H1 (cell line): ENCODE measurements around the gene ZNF687. TPM values are rescaled to one million over a fixed set of nuclear protein-coding genes. Genes with fewer than 3 reads are reported as not detected.

Experiments used
- CTCF ChIA-PET: fragments of 300-600 bp; sonication (Branson Sonifier 250); formaldehyde crosslinking; loops from one replicate; lab custom pipeline; 2021; ENCODE audit not compliant: partially characterized antibody; lab: Charles Lee
- POLR2A ChIA-PET: fragments of 300-600 bp; sonication (Branson Sonifier 250); formaldehyde crosslinking; loops from one replicate; lab custom pipeline; 2021; ENCODE audit warnings: inconsistent platforms; ENCODE audit not compliant: partially characterized antibody; lab: Charles Lee
- DNase-seq, 2 experiments: peaks; one replicate each; pipeline versions ENCODE4 v3.0.0 to v3.0.0-alpha.2; 2010 to 2022; ENCODE audit warnings: low spot score in 2 of 2, low read depth in 1 of 2, mixed read lengths in 1 of 2
- FAIRE-seq: peaks from 2 replicates; lab custom pipeline; 2011; peaks lifted over from hg19 to GRCh38; lab: Jason Lieb, UNC
- H2AFZ ChIP-seq: 2 replicates; pipeline ENCODE4 v1.8.1; 2012; ENCODE audit warnings: low read length, inconsistent platforms
- H2AK5ac ChIP-seq: 2 replicates; pipeline ENCODE4 v1.6.1; 2013; ENCODE audit warnings: low read depth, low read length
- H2BK120ac ChIP-seq: replicated peaks from 2 replicates; pipeline ENCODE3; 2013; ENCODE audit warnings: low read depth, low read length, inconsistent platforms
- H2BK12ac ChIP-seq: 2 replicates; pipeline ENCODE4 v1.6.1; 2013; ENCODE audit warnings: low read depth, low read length
- H2BK15ac ChIP-seq: 2 replicates; pipeline ENCODE4 v1.6.1; 2013; ENCODE audit warnings: low read length
- H2BK20ac ChIP-seq: 2 replicates; pipeline ENCODE4 v1.6.1; 2013; ENCODE audit warnings: low read length
- H2BK5ac ChIP-seq: 2 replicates; pipeline ENCODE4 v1.6.1; 2013; ENCODE audit warnings: low read depth, low read length
- H3K14ac ChIP-seq: 2 replicates; pipeline ENCODE4 v1.6.1; 2013; ENCODE audit warnings: inconsistent platforms; ENCODE audit not compliant: insufficient read length
- H3K18ac ChIP-seq: 2 replicates; pipeline ENCODE4 v1.6.1; 2013; ENCODE audit warnings: low read length; ENCODE audit errors: extremely low read depth
- H3K23ac ChIP-seq: 2 replicates; pipeline ENCODE4 v1.6.1; 2013; ENCODE audit warnings: inconsistent platforms; ENCODE audit not compliant: insufficient read length
- H3K23me2 ChIP-seq: 2 replicates; pipeline ENCODE4 v1.6.1; 2013; ENCODE audit warnings: low read depth, low read length
- H3K27ac ChIP-seq: 2 replicates; pipeline ENCODE4 v1.6.1; 2011; ENCODE audit warnings: low read depth, low read length, inconsistent platforms
- H3K27me3 ChIP-seq, 4 experiments: replicated peaks in 1 of 4; 1 replicate in 1 of 4; 2 replicates in 3 of 4; pipeline versions ENCODE4 v1.6.1 to v1.8.1; 2011 to 2013; ENCODE audit warnings: low read length in 3 of 4, mild to moderate bottlenecking in 3 of 4, inconsistent platforms in 2 of 4, mixed read lengths in 2 of 4, moderate library complexity in 1 of 4; ENCODE audit not compliant: control insufficient read depth in 3 of 4, insufficient read depth in 3 of 4; ENCODE audit errors: extremely low read depth in 1 of 4
- H3K36me3 ChIP-seq, 4 experiments: 2 replicates each; pipeline versions ENCODE4 v1.6.1 to v1.8.1; 2011 to 2013; ENCODE audit warnings: mild to moderate bottlenecking in 4 of 4, low read length in 3 of 4, moderate library complexity in 2 of 4, control low read depth in 1 of 4, inconsistent platforms in 1 of 4; ENCODE audit not compliant: insufficient read depth in 4 of 4, control insufficient read depth in 2 of 4
- H3K4ac ChIP-seq: replicated peaks from 2 replicates; pipeline ENCODE3; 2013; ENCODE audit warnings: low read length, low read depth, mixed read lengths, inconsistent platforms; ENCODE audit not compliant: insufficient read length
- H3K4me1 ChIP-seq, 4 experiments: replicated peaks in 1 of 4; 1 replicate in 1 of 4; 2 replicates in 3 of 4; pipeline versions ENCODE4 v1.6.1 to v1.8.1; 2011 to 2013; ENCODE audit warnings: low read length in 3 of 4, inconsistent platforms in 2 of 4, mixed read lengths in 1 of 4; ENCODE audit not compliant: insufficient read depth in 4 of 4, control insufficient read depth in 3 of 4
- H3K4me2 ChIP-seq, 2 experiments: 2 replicates each; pipeline versions ENCODE4 v1.6.1 to v1.8.1; 2011 to 2013; ENCODE audit warnings: low read depth in 2 of 2, low read length in 2 of 2, control low read depth in 1 of 2, inconsistent platforms in 1 of 2, mild to moderate bottlenecking in 1 of 2; ENCODE audit not compliant: insufficient read depth in 1 of 2
- H3K4me3 ChIP-seq, 4 experiments: fragments of 200-600, 300-600 bp in 1 of 4; sonication (generic), shearing (Covaris generic), sonication (Bioruptor Twin) in 1 of 4; 2 replicates each; pipeline versions ENCODE4 v1.5.1 to v1.8.1; 2011 to 2016; ENCODE audit warnings: low read length in 4 of 4, low read depth in 3 of 4, control low read depth in 2 of 4, inconsistent platforms in 2 of 4, mild to moderate bottlenecking in 2 of 4, mixed read lengths in 1 of 4, moderate library complexity in 1 of 4; ENCODE audit not compliant: insufficient read depth in 2 of 4; ENCODE audit errors: extremely low read depth in 1 of 4
- H3K56ac ChIP-seq: replicated peaks from 2 replicates; pipeline ENCODE3; 2013; ENCODE audit warnings: low read depth, mild to moderate bottlenecking, mixed read lengths, low read length, inconsistent platforms; ENCODE audit not compliant: insufficient read length
- H3K79me1 ChIP-seq: 2 replicates; pipeline ENCODE4 v1.6.1; 2013; ENCODE audit warnings: low read depth, low read length, control low read depth
- H3K79me2 ChIP-seq, 2 experiments: 2 replicates each; pipeline versions ENCODE4 v1.6.1 to v1.8.1; 2012 to 2013; ENCODE audit warnings: low read length in 2 of 2, mild to moderate bottlenecking in 2 of 2, inconsistent platforms in 1 of 2; ENCODE audit not compliant: insufficient read depth in 2 of 2, control insufficient read depth in 1 of 2
- H3K9ac ChIP-seq, 4 experiments: replicated peaks in 1 of 4; 1 replicate in 1 of 4; 2 replicates in 3 of 4; pipeline versions ENCODE4 v1.6.1 to v1.8.1; 2011 to 2013; ENCODE audit warnings: low read depth in 3 of 4, low read length in 3 of 4, control low read depth in 2 of 4, mild to moderate bottlenecking in 2 of 4, moderate library complexity in 2 of 4, inconsistent platforms in 1 of 4; ENCODE audit errors: extremely low read depth in 1 of 4
- H3K9me3 ChIP-seq, 2 experiments: 2 replicates each; pipeline versions ENCODE4 v1.6.1 to v1.8.1; 2012 to 2013; ENCODE audit warnings: mild to moderate bottlenecking in 2 of 2, moderate library complexity in 2 of 2, control low read depth in 1 of 2, inconsistent platforms in 1 of 2, low read depth in 1 of 2, low read length in 1 of 2, mixed read lengths in 1 of 2; ENCODE audit not compliant: insufficient read depth in 2 of 2
- H4K20me1 ChIP-seq, 2 experiments: replicated peaks in 1 of 2; 2 replicates each; pipeline versions ENCODE3 to v1.8.1; 2011 to 2013; ENCODE audit warnings: inconsistent platforms in 2 of 2, low read length in 2 of 2, mild to moderate bottlenecking in 1 of 2; ENCODE audit not compliant: insufficient read depth in 2 of 2, control insufficient read depth in 1 of 2
- H4K5ac ChIP-seq: 2 replicates; pipeline ENCODE4 v1.6.1; 2013; ENCODE audit warnings: low read length, low read depth, mixed read lengths, inconsistent platforms; ENCODE audit not compliant: insufficient read length
- H4K8ac ChIP-seq: 2 replicates; pipeline ENCODE4 v1.8.0; 2013; ENCODE audit warnings: mild to moderate bottlenecking, moderate library complexity, low read length, inconsistent platforms; ENCODE audit not compliant: insufficient read depth; ENCODE audit errors: extremely low read depth
- H4K91ac ChIP-seq: replicated peaks from 2 replicates; pipeline ENCODE3; 2013; ENCODE audit warnings: low read length, mixed read lengths, inconsistent platforms; ENCODE audit not compliant: insufficient read length
- BRCA1 ChIP-seq: IDR thresholded peaks from 2 replicates; pipeline ENCODE4 v1.6.1; 2012; ENCODE audit warnings: low read depth, low read length, improper control_type of control experiment
- CBX5 ChIP-seq: fragments of 300-800, 300-1000 bp; sonication (generic); IDR thresholded peaks from 2 replicates; pipeline ENCODE4 v1.7.1; 2016; ENCODE audit warnings: antibody characterized with exemption, low read length, low read depth
- NANOG ChIP-seq: IDR thresholded peaks from 2 replicates; pipeline ENCODE4 v1.6.1; 2011; ENCODE audit warnings: low read length, low read depth, mild to moderate bottlenecking, inconsistent platforms; ENCODE audit not compliant: insufficient read depth, poor library complexity, severe bottlenecking
- SIN3A ChIP-seq, 2 experiments: IDR thresholded peaks in 1 of 2; conservative IDR thresholded peaks in 1 of 2; 2 replicates each; pipeline ENCODE4 v1.6.1; 2011 to 2012; ENCODE audit warnings: low read length in 2 of 2, improper control_type of control experiment in 1 of 2, low read depth in 1 of 2, mild to moderate bottlenecking in 1 of 2
- SIX5 ChIP-seq: IDR thresholded peaks from 2 replicates; pipeline ENCODE4 v1.6.1; 2011; ENCODE audit warnings: mild to moderate bottlenecking, low read depth, low read length
- SP1 ChIP-seq: IDR thresholded peaks from 2 replicates; pipeline ENCODE4 v1.6.1; 2011; ENCODE audit warnings: low read depth, low read length
- TAF1 ChIP-seq: IDR thresholded peaks from 2 replicates; pipeline ENCODE4 v1.6.1; 2011; ENCODE audit warnings: mild to moderate bottlenecking, low read depth, low read length
- WGBS, 2 experiments: shearing (Covaris generic) in 1 of 2; methylation state at CpG; one replicate each; pipeline versions ENCODE4 v1.1.6 to v1.1.7; 2013 to 2015; ENCODE audit warnings: low lambda C conversion rate in 2 of 2, mixed read lengths in 2 of 2, inconsistent platforms in 1 of 2, low coverage in 1 of 2, missing lambda C conversion rate in 1 of 2; ENCODE audit not compliant: insufficient replicate concordance in 2 of 2, insufficient coverage in 1 of 2, insufficient read length in 1 of 2; ENCODE audit errors: extremely low coverage in 1 of 2, missing lambda C conversion rate in 1 of 2; 5-methylcytosine and 5-hydroxymethylcytosine counted together
- polyA plus RNA-seq, 7 experiments: library from polyadenylated mRNA; depleted of rRNA in 3 of 7; stranded (reverse) in 5 of 7; unstranded in 2 of 7; fragments of >200 nt in 5 of 7; fragments of 200-250 nt in 2 of 7; gene quantifications; 1 replicate in 5 of 7; 2 replicates in 1 of 7; 4 replicates in 1 of 7; pipeline versions ENCODE4 v1.2.1 to v1.2.3, GENCODE V29; 2011 to 2013; ENCODE audit warnings: missing spikeins in 2 of 7, mixed read lengths in 2 of 7
- total RNA-seq: library from RNA; stranded (reverse); fragmentation: NEBNext Ultra II Directional; extraction: Animal tissue kit (Norgen Biotek cat#: 25700); gene quantifications from 2 replicates; pipeline ENCODE4 v1.2.1, GENCODE V29; 2021

The ZNF687 gene
- total and polyA plus RNA-seq, 2 of the 8 experiments (the other 6 are each of a cell fraction or from before 2014, with no cell fraction given), result 45.9 to 69.9 TPM

- Histone ChIP-seq H2BK12ac (no peak overlapping the region), H3K9me3 (no peaks in the 10 kb centered on the region), H2BK5ac (peak overlapping the region; percentile 31; the same call in 1 of the 2 replicates), H3K18ac (peak overlapping the region; percentile 26; the same call in 1 of the 2 replicates), H2AFZ (no peak overlapping the region), H3K56ac (no peak overlapping the region), H3K14ac (no peak overlapping the region), H3K4ac (no peak overlapping the region), H4K20me1 (peaks cover 0 to 5% of the 10 kb centered on the region in 2 experiments), H4K8ac (no peak overlapping the region), H3K4me1 (peaks cover 6 to 21% (median 15%) of the 10 kb centered on the region in 4 experiments), H4K91ac (no peak overlapping the region), H3K36me3 (peaks cover 8 to 59% (median 23%) of the 10 kb centered on the region in 4 experiments), H3K9ac (no peak overlapping the region; a peak in 1 of 7 replicates), H3K4me3 (peak overlapping the region in 2 of 4 experiments; percentile 5 to 21; a peak in 4 of 8 replicates), H2BK15ac (no peak overlapping the region), H3K27ac (peak overlapping the region; percentile 33; the same call in 1 of the 2 replicates), H3K79me1 (0 out of 2 replicates have a peak, but pooled peaks cover 3% of the 10 kb centered on the region), H4K5ac (peak overlapping the region; percentile 3), H2AK5ac (no peak overlapping the region), H2BK120ac (no peak overlapping the region), H3K23me2 (no peaks in the 10 kb centered on the region), H2BK20ac (no peak overlapping the region), H3K79me2 (no peaks in the 10 kb centered on the region), H3K27me3 (no peaks in the 10 kb centered on the region), H3K23ac (no peak overlapping the region), H3K4me2 (peak overlapping the region; percentile 45 to 57)
- DNase-seq (no peak), FAIRE-seq (peak; percentile 57)
- WGBS, 2 experiments, result 39% methylated on average over 2 of the region's 2 CpGs; no CpG with 5 or more reads in 1 of the 2 experiments
- TF ChIP-seq NANOG, result peak; percentile 60
- no peak for TF ChIP-seq SIX5
- no peak for TF ChIP-seq CBX5
- no peak for TF ChIP-seq BRCA1
- TF ChIP-seq SP1, result 0 out of 2 replicates have a peak, but pooled peaks have one; percentile 48
- TF ChIP-seq TAF1, result peak; percentile 38; the same call in 1 of the 2 replicates
- 0 out of 4 replicates have a peak, but pooled peaks of 1 of the 2 experiments have one; percentile 37 for TF ChIP-seq SIN3A (conservative IDR thresholded peaks at IDR 0.05 in 1 of 2, IDR thresholded peaks at IDR 0.05 in 1 of 2; ENCODE audit: low read depth in 1 of 2, low read length in 2 of 2)
- ChIA-PET CTCF (interaction anchor here (0.8 to 6.5 kb wide), 8 partner anchors 11 to 542 kb away, joined by 3 to 62 read pairs (median 4); no protein-coding TSS in a partner anchor), POLR2A (interaction anchor here (0.9 to 9.9 kb wide), 18 partner anchors 9 to 251 kb away, joined by 3 to 213 read pairs (median 6); partner anchors contain the start of genes PI4KB, PSMB4, RFX5 and ZNF687)
Observed at GRCh38 chr1:151294742-151295462, 12.8 kb downstream of the ZNF687 start.
